Adipose tissue (tissue), 3 donors: ENCODE measurements around the gene SPEG. TPM values are rescaled to one million over a fixed set of nuclear protein-coding genes. Genes with fewer than 3 reads are reported as not detected.

Experiments
- H3K27ac ChIP-seq: one replicate; pipeline ENCODE4 v1.5.1; 2013; ENCODE audit warnings: low read depth, low read length
- WGBS, 3 donors: extraction: QIAGEN DNeasy Blood & Tissue Kit; methylation state at CpG; one replicate each; pipeline ENCODE4 v1.1.7; 2013; 5-methylcytosine and 5-hydroxymethylcytosine counted together
- polyA plus RNA-seq, 3 donors: library from polyadenylated mRNA; stranded (reverse); fragments of 200-250 nt; gene quantifications; one replicate each; pipeline ENCODE4 v1.2.3, GENCODE V29; 2013
- donor health status: healthy with polysubstance abuse.
- donor health status: Bipolar disorder and iron deficiency.
- donor health status: healthy.

SPEG gene
- polyA plus RNA-seq, 3 donors = 3.4 to 22.5 (median 6.8) TPM

DNA sequence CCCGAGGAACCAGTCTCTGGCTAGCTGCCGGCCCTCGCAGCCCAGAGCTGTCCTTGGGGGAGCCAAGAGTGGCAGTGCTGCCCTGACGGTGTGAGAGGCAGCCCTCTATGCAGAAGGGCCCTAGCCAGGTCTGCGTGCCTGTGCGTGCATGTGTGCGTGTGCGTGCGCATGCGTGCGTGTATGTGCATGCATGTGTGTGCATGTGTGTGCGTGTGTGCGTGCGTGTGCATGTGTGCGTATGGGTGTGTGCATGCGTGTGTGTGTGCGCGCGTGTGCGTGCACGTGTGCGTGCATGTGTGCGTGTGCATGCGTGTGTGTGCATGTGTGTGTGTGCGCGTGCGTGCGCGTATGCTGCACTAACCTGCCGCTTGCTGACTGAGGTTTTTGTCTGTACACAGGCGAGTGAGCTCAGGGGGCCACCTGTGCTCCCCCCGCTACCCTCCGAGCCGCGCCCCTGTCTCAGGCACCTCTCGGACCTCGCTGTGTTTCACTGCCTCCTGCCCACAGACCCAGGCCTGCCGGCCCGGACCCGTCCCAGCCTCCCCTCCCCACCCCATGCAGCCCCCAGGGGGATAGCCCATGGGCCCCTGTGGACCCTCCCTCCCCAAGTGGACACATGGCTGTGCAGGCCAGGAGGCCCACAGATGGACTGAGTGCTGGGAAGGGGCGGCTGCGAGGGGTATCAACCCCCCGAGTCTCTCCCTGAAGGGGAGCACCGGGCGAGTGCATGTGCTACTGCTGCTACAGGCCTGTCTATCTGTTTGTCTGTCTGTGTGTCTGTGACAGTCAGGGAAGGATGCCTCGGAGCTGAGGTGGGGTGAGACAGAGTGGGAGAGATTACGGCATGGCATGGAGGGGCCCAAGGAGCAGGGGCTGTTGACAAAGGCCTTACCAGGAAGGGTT, 31.3 kb downstream of the SPEG start:
- no peak overlapping the region for H3K27ac ChIP-seq
- 85 to 94% (median 90%) methylated on average over 47 of the region's 47 CpGs for WGBS, 3 donors

DNA sequence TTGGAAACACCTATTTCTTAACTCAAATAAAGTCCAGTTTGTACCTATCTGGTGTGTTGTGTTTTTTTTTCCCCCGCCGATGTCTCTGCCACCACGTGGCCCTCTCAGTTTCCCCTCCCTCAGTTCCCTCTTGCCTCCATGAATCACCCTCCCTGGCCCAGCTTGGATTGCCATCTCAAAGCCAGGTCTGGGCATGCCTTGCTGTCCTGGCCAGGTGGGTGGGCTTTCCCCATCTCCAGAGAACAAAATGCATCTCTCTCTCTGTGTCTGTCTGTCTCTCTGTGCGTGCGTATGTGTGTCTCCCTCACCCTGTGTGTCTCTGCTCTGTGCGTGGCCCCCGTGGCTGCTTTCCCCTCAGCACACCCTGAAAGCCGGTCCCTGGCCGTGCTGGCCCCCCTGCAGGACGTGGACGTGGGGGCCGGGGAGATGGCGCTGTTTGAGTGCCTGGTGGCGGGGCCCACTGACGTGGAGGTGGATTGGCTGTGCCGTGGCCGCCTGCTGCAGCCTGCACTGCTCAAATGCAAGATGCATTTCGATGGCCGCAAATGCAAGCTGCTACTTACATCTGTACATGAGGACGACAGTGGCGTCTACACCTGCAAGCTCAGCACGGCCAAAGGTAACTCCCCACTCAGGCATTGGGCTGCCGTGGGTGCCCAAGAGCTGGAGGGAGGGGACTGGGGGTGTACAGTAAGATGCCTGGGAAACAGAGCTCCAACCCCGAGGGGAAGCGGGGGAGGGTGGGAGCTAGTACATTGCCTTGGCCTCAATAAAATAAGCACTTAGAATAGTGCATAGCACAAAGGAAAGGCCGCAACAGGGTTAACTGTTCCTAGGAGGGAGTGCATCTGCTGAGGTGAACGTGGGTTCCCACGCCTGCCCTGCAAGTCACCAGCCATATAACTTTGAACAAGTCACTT, 32.4 kb downstream of the SPEG start:
- 80 to 84% (median 82%) methylated on average over 28 of the region's 28 CpGs for WGBS, 3 donors
- no peak overlapping the region for H3K27ac ChIP-seq

DNA sequence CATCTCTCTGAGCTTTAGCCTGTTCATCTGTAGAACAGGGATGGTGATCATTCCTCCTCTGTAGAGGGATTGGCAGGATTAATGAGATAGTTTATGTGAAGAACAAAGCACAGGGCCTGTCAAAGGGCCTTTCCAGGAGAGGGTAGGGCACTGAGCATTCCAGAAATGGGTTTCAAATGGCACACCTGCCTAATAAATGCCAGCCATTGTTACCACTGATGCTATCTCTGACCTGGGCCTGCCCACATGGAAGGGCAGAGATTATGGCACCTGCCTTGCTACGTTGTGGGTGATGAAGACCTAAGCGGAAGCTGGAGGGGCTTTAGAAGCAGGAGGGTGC, 33.1 kb downstream of the SPEG start:
- 75 to 82% (median 78%) methylated on average over 2 of the region's 2 CpGs for WGBS, 3 donors
- H3K27ac ChIP-seq = no peak overlapping the region

DNA sequence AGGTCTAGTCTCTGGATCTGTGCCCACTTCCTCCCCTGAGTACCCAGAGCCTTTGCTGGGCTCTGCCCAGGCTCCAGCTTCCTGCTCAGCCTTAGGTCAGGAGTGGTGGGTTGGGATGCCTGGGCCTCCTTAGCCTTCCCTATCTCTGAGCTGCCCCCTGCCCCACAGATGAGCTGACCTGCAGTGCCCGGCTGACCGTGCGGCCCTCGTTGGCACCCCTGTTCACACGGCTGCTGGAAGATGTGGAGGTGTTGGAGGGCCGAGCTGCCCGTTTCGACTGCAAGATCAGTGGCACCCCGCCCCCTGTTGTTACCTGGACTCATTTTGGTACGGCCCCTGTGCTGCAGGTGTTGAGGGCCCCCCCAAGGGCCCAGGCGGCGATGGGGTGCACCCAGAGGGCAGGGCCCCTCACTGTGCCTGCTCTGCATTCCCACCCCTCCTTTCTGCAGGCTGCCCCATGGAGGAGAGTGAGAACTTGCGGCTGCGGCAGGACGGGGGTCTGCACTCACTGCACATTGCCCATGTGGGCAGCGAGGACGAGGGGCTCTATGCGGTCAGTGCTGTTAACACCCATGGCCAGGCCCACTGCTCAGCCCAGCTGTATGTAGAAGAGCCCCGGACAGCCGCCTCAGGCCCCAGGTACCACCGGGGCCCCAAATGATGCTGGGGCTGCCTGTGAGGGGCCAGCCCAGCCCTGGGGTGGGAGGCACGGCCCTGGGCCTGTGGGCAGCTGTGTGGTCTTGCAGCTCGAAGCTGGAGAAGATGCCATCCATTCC, 34.0 kb downstream of the SPEG start:
- H3K27ac ChIP-seq = no peak overlapping the region
- WGBS, 3 donors = 93% methylated on average over 23 of the region's 23 CpGs

DNA sequence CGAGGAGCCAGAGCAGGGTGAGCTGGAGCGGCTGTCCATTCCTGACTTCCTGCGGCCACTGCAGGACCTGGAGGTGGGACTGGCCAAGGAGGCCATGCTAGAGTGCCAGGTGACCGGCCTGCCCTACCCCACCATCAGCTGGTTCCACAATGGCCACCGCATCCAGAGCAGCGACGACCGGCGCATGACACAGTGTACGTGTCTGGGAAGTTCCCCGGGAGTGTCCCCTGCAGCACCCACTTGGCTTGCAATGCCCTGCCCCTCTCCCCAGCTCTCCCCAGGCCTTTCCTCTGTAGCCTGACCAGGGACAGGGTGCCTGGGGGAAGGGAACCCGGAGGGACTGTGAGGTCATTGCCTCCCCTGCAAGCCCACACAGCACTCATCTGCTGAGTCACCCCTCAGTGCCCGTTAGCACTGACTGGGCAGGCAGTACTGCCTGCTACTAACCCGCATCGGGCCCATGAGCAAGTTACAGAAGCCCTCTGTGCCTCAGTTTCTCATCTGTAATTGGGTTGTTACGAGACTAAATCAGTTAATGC, 34.6 kb downstream of the SPEG start:
- H3K27ac ChIP-seq = no peak overlapping the region
- 85 to 91% (median 87%) methylated on average over 16 of the region's 16 CpGs for WGBS, 3 donors

DNA sequence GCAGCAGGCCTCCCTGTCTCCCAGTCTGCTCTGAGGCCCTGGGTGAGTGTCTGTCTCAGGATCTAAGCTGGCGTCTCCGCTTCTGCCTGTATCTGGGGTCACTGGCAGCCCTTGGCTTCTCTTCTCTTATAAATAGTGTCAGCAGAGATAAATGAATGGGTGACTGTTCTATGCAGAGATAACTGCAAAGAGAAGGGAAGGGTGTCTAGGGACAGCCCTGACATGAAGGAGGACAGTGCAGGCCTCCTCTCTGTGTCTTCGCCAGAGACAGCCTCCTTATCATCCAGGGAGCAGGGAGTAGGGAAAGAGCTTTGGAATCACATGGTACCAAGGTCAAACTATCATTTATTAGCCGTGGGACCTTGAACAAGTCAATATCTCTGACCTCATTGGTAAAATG, 35.8 kb downstream of the SPEG start:
- WGBS, 3 donors = 58 to 81% (median 72%) methylated on average over 4 of the region's 4 CpGs
- no peak overlapping the region for H3K27ac ChIP-seq

DNA sequence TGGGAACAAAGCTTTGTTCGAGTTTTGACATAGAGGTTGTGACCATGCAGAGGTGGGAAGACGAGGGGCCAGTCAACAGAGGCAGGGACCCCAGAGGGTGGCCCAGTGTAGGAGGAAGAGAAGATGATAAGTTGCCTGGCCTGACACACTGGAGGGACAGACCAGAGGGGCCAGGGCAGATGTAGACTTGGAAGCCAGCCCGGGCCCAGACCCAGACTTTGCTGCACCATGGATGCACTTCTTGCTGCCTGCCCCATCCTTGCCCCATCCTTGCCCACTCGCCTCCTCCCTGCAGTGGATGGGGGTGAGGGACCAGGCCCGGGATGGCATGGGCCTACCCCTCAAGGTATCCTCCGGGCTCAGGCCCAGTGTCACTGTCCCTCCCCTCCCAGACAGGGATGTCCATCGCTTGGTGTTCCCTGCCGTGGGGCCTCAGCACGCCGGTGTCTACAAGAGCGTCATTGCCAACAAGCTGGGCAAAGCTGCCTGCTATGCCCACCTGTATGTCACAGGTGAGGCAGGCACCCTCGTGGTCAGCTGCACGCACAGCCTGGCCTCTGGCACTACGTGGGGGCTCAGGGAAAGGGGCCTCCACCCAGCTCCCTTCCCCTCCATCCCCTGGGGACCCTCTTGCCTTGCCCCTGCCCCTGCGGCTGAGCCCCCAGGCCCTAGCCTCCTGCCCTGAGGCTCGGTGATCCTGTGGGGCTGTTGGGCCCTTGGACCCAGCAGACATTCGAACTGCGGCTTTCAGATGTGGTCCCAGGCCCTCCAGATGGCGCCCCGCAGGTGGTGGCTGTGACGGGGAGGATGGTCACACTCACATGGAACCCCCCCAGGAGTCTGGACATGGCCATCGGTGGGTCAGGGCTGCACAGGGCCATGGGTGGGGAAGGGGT, 37.1 kb downstream of the SPEG start:
- H3K27ac ChIP-seq = no peak overlapping the region
- 84 to 87% (median 87%) methylated on average over 22 of the region's 22 CpGs for WGBS, 3 donors

DNA sequence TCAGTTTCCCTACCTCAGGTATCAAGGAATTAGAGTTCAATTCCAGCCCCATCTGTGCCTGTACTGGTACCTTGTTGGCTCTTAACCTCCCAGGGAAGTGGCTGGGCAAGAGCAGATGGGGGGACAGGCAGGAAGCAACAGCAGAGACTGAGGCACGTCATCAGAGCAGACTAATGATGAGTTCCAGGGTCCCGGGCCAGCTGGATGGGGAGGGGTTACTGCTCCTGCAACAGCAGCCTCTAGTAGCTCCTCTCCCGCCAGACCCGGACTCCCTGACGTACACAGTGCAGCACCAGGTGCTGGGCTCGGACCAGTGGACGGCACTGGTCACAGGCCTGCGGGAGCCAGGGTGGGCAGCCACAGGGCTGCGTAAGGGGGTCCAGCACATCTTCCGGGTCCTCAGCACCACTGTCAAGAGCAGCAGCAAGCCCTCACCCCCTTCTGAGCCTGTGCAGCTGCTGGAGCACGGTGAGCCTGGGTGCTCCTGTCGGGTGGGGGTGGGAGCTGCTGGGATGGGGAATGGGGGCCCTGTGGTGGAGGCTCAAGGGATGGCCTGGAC, 38.1 kb downstream of the SPEG start:
- WGBS, 3 donors = 81 to 87% (median 82%) methylated on average over 12 of the region's 12 CpGs
- H3K27ac ChIP-seq = no peak overlapping the region

DNA sequence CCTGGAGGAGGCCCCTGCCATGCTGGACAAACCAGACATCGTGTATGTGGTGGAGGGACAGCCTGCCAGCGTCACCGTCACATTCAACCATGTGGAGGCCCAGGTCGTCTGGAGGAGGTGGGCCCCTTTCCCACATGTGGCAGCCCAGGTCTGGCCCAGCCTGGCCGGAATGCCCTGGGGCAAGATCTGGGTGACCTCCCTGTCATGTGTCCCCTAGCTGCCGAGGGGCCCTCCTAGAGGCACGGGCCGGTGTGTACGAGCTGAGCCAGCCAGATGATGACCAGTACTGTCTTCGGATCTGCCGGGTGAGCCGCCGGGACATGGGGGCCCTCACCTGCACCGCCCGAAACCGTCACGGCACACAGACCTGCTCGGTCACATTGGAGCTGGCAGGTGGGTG, 38.9 kb downstream of the SPEG start:
- WGBS, 3 donors = 84 to 92% (median 85%) methylated on average over 18 of the region's 18 CpGs
- H3K27ac ChIP-seq = no peak overlapping the region

DNA sequence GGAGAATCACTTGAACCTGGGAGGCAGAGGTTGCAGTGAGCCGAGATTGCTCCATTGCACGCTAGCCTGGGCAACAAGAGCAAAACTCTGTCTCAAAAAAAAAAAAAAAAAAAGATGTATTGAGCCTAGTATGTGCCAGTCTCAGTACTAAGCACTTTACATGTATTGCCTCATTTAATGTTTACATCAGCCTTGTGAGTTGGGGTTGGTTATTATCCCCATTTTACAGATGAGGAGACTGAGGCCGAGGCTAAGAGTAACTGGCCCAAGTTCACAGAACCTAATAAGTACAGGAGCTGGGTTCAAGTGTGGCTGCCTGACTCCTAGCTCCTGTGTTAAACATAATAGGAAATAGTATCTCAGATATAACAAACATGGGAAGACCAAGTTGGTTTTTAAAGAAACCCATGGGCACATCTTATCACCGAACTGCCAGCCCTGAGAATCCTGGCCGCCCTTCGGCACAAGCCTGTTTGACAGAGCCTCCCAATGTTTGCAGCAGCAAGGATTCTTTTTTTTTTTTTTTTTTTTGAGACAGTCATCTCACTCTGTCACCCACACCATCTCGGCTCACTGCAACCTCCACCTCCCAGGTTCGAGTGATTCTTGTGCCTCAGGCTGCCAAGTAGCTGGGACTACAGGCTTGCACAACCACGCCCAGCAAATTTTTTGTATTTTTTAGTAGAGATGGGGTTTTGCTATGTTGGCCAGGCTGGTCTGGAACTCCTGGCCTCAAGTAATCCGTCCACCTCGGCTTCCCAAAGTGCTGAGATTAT, 39.8 kb downstream of the SPEG start:
- H3K27ac ChIP-seq = no peak overlapping the region
- WGBS, 3 donors = 78 to 86% (median 85%) methylated on average over 11 of the region's 11 CpGs

DNA sequence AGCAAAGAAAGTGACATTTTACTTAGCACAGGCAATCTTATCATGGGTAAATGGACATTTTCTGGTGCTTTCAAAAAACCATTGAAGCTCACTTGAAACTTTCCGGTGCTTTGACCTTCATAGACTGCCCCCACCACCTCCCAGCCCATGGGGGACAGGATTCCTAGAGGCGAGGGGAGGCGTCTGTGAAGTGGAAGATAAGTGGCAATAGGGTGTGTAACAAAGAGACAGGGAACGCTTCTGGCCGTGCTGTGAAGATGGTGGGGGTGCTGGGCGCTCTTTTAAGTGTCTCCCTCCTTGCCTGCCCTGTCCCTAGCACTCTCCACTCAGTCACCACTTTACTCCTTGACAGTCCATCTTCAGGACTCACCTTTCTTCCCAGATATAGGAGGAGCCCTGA, 40.6 kb downstream of the SPEG start:
- no peak overlapping the region for H3K27ac ChIP-seq
- WGBS, 3 donors = 50 to 78% (median 71%) methylated on average over 6 of the region's 6 CpGs

DNA sequence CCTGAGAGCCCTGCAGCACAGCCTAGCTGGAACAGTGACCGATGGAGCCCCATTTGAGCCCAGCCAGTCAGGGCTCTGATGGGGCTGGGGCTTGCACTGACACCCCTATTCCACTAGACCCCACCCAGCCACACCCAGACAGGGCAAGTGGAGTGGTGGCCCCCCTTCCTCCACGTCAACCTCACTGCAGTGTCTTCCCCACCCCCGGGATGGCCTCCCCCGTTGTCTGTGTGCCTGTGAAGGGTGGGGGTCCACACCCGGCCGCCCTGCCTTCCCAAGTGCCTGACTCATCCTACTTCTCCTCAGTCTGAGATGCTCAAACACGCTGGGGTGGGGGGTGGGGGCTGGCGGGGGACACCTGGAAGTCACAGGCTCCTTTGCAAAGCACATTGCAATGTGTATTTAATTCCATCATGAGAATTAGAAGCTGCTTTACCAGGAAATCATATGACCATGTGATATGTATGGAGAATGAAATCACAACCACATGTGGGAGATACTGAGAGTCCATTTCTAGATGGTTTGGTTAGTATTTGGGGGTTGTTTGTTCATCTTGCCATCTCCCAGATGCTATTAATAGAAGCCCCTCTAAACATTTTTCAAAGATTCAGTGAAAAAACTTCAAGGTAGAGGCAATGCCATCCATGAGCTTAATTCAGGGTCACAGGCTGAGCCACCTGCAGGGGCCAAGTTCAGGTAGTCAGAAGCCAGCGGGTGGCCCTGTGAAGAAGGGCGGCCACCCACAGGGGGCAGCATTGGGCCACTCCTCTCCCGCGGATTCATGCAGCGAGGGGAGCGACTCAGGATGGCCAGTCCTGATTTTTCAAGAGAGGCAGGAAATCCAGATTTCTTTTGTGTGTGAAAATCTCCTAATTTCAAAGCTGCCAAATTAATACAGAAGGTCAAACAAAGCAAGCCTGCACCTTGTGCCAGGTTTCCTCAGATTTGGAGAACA, 41.3 kb downstream of the SPEG start:
- WGBS, 3 donors = 35 to 38% (median 37%) methylated on average over 14 of the region's 14 CpGs
- H3K27ac ChIP-seq = no peak overlapping the region

DNA sequence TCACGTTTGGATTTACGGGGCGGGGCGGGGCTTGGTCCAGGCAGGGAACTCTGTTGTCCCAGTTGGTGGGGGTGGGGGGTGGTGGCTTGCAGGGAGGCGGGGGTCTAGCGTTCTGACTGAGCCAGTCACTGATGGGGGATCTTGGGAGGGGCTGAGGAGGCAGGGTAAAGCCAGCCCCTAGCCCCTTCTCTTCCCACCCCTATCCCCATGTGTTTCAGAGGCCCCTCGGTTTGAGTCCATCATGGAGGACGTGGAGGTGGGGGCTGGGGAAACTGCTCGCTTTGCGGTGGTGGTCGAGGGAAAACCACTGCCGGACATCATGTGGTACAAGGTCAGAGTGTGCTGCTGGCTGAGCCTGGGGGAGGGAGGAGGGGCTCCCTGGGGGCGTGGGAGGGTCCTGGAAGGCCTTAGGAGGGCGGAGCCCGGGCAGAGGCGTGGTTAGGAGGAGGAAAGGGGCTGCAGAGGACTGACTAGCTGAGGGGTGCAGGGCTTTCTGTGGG, 42.1 kb downstream of the SPEG start:
- H3K27ac ChIP-seq = no peak overlapping the region
- WGBS, 3 donors = 7 to 15% (median 14%) methylated on average over 16 of the region's 16 CpGs

DNA sequence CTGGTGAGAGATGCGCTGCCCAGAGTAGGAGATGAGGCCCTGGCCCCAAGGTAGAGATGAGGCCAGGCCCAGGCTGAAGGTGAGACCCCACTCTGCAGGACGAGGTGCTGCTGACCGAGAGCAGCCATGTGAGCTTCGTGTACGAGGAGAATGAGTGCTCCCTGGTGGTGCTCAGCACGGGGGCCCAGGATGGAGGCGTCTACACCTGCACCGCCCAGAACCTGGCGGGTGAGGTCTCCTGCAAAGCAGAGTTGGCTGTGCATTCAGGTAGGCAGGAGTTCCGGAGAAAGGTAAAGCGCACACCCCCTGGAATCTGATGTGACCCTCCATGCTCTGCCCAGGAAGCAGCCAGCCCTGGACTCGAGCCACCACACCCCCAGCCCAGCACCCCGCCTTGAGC, 42.5 kb downstream of the SPEG start:
- 76 to 85% (median 83%) methylated on average over 12 to 13 of the region's 13 CpGs for WGBS, 3 donors
- H3K27ac ChIP-seq = no peak overlapping the region

DNA sequence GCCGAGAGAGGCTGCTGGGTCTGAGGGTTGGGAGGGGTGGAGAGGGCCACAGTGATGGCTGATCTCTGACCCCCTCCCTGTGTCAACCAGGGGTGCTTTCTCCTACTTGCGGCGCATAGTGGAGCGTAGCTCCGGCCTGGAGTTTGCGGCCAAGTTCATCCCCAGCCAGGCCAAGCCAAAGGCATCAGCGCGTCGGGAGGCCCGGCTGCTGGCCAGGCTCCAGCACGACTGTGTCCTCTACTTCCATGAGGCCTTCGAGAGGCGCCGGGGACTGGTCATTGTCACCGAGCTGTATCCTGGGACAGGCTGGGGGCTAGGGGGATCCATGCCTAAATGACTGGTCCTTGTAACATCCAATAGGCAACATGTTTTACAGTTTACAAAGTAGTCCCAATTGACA, 43.2 kb downstream of the SPEG start:
- H3K27ac ChIP-seq = no peak overlapping the region
- WGBS, 3 donors = 60 to 77% (median 76%) methylated on average over 15 of the region's 15 CpGs
